NT2/D1 (cell line): Measurements from ENCODE around the gene HIPK4.

Experiments used
- SUZ12 ChIP-seq: IDR thresholded peaks from 2 replicates; pipeline ENCODE4 v1.6.1; 2011; ENCODE audit not compliant: insufficient read length, insufficient read depth; ENCODE audit errors: extremely low read depth
- YY1 ChIP-seq: IDR thresholded peaks from 2 replicates; pipeline ENCODE4 v1.6.1; 2011; ENCODE audit not compliant: insufficient read length, insufficient read depth
- ZNF274 ChIP-seq: IDR thresholded peaks from 2 replicates; pipeline ENCODE4 v1.6.1; 2011; ENCODE audit warnings: mild to moderate bottlenecking, low read depth, low read length

DNA sequence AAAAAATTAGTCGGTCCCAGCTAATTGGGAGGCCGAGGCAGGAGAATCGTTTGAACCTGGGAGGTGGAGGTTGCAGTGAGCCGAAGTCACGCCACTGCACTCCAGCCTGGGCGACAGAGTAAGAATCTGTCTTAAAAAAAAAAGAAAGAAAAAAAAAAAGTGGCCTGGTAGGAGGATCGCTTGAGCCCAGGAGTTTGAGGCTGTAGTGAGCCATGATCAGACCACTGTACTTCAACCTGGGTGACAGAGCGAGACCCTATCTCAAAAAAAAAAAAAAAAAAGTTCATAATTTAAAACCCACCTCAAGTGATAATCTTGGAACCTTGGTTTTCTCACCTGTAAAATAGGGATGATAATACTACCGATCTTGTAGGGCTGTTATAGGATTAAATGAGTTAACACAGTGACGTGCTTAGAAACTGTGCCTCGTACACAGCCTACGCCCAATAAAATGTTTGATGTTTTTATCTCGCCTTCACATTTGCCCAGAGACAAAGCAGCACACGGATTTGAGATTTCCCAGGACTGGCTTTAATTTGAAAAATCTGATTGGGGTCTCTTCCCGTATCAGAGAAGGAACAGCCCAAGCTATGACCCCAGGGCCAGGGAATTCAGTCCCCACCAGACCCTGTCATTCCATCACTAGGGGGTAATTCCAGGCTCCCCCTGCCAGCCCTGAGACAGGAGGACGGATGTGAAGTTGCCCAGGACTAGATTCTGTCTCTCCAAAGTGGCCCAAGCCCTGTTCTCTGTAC lies 32.2 kb upstream of the HIPK4 start:
- no peak for TF ChIP-seq SUZ12
- TF ChIP-seq YY1 = no peak
- no peak for TF ChIP-seq ZNF274
